Osteocyte (in vitro differentiated cells): ENCODE measurements around the gene HOXD13. TPM values are rescaled to one million over a fixed set of nuclear protein-coding genes. Genes with fewer than 3 reads are reported as not detected.

Source experiments
- DNase-seq: peaks from one replicate; pipeline ENCODE4 v3.0.0; 2021; ENCODE audit warnings: mixed read lengths; ENCODE audit not compliant: unreplicated experiment; ENCODE audit errors: extremely low spot score
- H3K27ac Mint-ChIP-seq: one replicate; pipeline ENCODE4 v1.8.0; 2021; ENCODE audit warnings: mild to moderate bottlenecking, mixed read lengths; ENCODE audit not compliant: unreplicated experiment
- H3K27me3 Mint-ChIP-seq: one replicate; pipeline ENCODE4 v1.8.0; 2021; ENCODE audit warnings: mixed read lengths; ENCODE audit not compliant: unreplicated experiment
- H3K36me3 Mint-ChIP-seq: one replicate; pipeline ENCODE4 v1.8.0; 2021; ENCODE audit warnings: mixed read lengths; ENCODE audit not compliant: unreplicated experiment
- H3K4me1 Mint-ChIP-seq: one replicate; pipeline ENCODE4 v1.8.0; 2021; ENCODE audit warnings: mixed read lengths; ENCODE audit not compliant: unreplicated experiment
- H3K4me3 Mint-ChIP-seq: one replicate; pipeline ENCODE4 v1.8.0; 2021; ENCODE audit warnings: mild to moderate bottlenecking, moderate library complexity, mixed read lengths; ENCODE audit not compliant: unreplicated experiment
- H3K9me3 Mint-ChIP-seq: one replicate; pipeline ENCODE4 v1.8.0; 2021; ENCODE audit warnings: mixed read lengths; ENCODE audit not compliant: unreplicated experiment
- CTCF ChIP-seq: fragments of 200-600 bp; sonication (generic); IDR thresholded peaks from 2 replicates; pipeline ENCODE4 v1.5.0; 2021; ENCODE audit warnings: antibody characterized with exemption, mild to moderate bottlenecking, moderate library complexity
- total RNA-seq: library from RNA; stranded (reverse); gene quantifications from 2 replicates; pipeline ENCODE4 v1.2.1, GENCODE V29; 2021

HOXD13 gene
- total RNA-seq, 1 donor from 2014 or later: not detected

- peaks cover 87% of the 10 kb centered on the region for H3K27me3 Mint-ChIP-seq
- no peaks in the 10 kb centered on the region for H3K9me3 Mint-ChIP-seq
- H3K4me1 Mint-ChIP-seq: peaks cover 26% of the 10 kb centered on the region
- no peak for TF ChIP-seq CTCF
- H3K27ac Mint-ChIP-seq: no peak overlapping the region
- DNase-seq: no peak
- H3K4me3 Mint-ChIP-seq: no peak overlapping the region
- H3K36me3 Mint-ChIP-seq: no peaks in the 10 kb centered on the region
Observed at GRCh38 chr2:176084611-176085119, 7.9 kb upstream of the HOXD13 start.

- Mint-ChIP-seq H3K4me3 (no peak overlapping the region), H3K4me1 (peaks cover 25% of the 10 kb centered on the region), H3K27me3 (peaks cover 93% of the 10 kb centered on the region), H3K27ac (no peak overlapping the region), H3K9me3 (no peaks in the 10 kb centered on the region), H3K36me3 (no peaks in the 10 kb centered on the region)
- no peak for TF ChIP-seq CTCF
- DNase-seq: no peak
Observed at GRCh38 chr2:176085120-176085788, 7.3 kb upstream of the HOXD13 start.

- peak; percentile 45 for TF ChIP-seq CTCF
- DNase-seq: no peak
- Mint-ChIP-seq H3K4me3 (no peak overlapping the region), H3K36me3 (no peaks in the 10 kb centered on the region), H3K27me3 (peaks cover 96% of the 10 kb centered on the region), H3K27ac (no peak overlapping the region), H3K9me3 (no peaks in the 10 kb centered on the region), H3K4me1 (peaks cover 25% of the 10 kb centered on the region)
Observed at GRCh38 chr2:176085861-176086771, 6.4 kb upstream of the HOXD13 start.

- Mint-ChIP-seq H3K27me3 (peaks cover 95% of the 10 kb centered on the region), H3K27ac (no peak overlapping the region), H3K9me3 (no peaks in the 10 kb centered on the region), H3K4me3 (peak overlapping the region; percentile 79), H3K36me3 (no peaks in the 10 kb centered on the region), H3K4me1 (peaks cover 33% of the 10 kb centered on the region)
- peak; percentile 36 for DNase-seq
- no peak for TF ChIP-seq CTCF
Observed at GRCh38 chr2:176087330-176088047, 5.0 kb upstream of the HOXD13 start.
